Pancreas (tissue), 10 donors: ENCODE measurements around the gene DDAH1. TPM values are rescaled to one million over a fixed set of nuclear protein-coding genes. Genes with fewer than 3 reads are reported as not detected.
"Not testable (repeated sequence)": the region's sequence is repeated elsewhere in the genome, so short reads cannot be mapped to it uniquely, and the experiment has no call there.

Source experiments
- ATAC-seq, 4 donors: fragments of 200-7000 bp; cut with Tn5 transposase; one replicate each; pipeline versions ENCODE4 v1.8.0 to v1.9.1; 2020; ENCODE audit warnings: mild to moderate bottlenecking in 4 of 4, moderate library complexity in 4 of 4
- DNase-seq, 6 donors: peaks; one replicate each; pipeline ENCODE4 v3.0.0-alpha.2; 2020
- FAIRE-seq: peaks from 2 replicates; lab custom pipeline; 2012; peaks lifted over from hg19 to GRCh38; lab: Jason Lieb, UNC
- H3K27ac ChIP-seq, 4 donors: fragments of 200-600 bp; sonication (generic); 1 replicate in 3 of 4; 2 replicates in 1 of 4; pipeline versions ENCODE4 v1.5.0 to v1.8.0; 2020
- H3K27me3 ChIP-seq, 4 donors: fragments of 200-600 bp; one replicate each; pipeline ENCODE4 v1.8.0; 2021
- H3K36me3 ChIP-seq, 3 donors: fragments of 200-600 bp; sonication (generic) in 1 of 3; one replicate each; pipeline versions ENCODE4 v1.5.0 to v1.8.0; 2020 to 2021
- H3K4me1 ChIP-seq, 3 donors: fragments of 200-600 bp; one replicate each; pipeline ENCODE4 v1.8.0; 2021
- H3K4me3 ChIP-seq, 4 donors: fragments of 200-600 bp; sonication (generic) in 2 of 4; one replicate each; pipeline versions ENCODE4 v1.5.0 to v1.8.0; 2020 to 2021
- H3K9me3 ChIP-seq, 4 donors: fragments of 200-600 bp; one replicate each; pipeline ENCODE4 v1.8.0; 2021
- CTCF ChIP-seq, 4 donors: fragments of 200-600 bp; sonication (generic) in 3 of 4; IDR thresholded peaks; one replicate each; pipeline versions ENCODE4 v1.5.0 to v1.8.0; 2021; ENCODE audit warnings: antibody characterized with exemption in 4 of 4
- WGBS, 2 donors: extraction: QIAGEN DNeasy Blood & Tissue Kit; methylation state at CpG; one replicate each; pipeline ENCODE4 v1.1.7; 2013; 5-methylcytosine and 5-hydroxymethylcytosine counted together
- intact Hi-C, 3 donors: fragments of 100-400 bp; cut with DNase I; formaldehyde crosslinking; loops; one replicate each; pipeline versions ENCODE4 v1.11.1 to v1.14.2; 2022
- polyA plus RNA-seq, 2 donors: library from polyadenylated mRNA; stranded (reverse); fragments of 200-250 nt; gene quantifications; one replicate each; pipeline ENCODE4 v1.2.3, GENCODE V29; 2013
- total RNA-seq, 6 donors: library from RNA; stranded (reverse); fragmentation: NEBNext Ultra II Directional in 4 of 6; extraction: Animal tissue kit (Norgen Biotek cat#: 25700) in 4 of 6; gene quantifications; one replicate each; pipeline versions ENCODE4 v1.2.1 to v1.2.4, GENCODE V29; 2021 to 2023
- donor health status: healthy with polysubstance abuse.
- donor health status: DM: no; HTN: no; CAD: no; lungs with moderate emphysema.
- donor health status: DM: no; HTN: no; CAD: no.
- donor health status: control.
- donor health status: control.
- donor health status: Bipolar disorder and iron deficiency.
- donor health status: DM: yes; HTN: yes; CAD: no.
- donor health status: DM: no; HTN: no; CAD: no.
- donor health status: DM: no; HTN: no; CAD: no.
- donor health status: DM: yes; HTN: yes; CAD: no.

The DDAH1 gene
- total and polyA plus RNA-seq, 8 donors, result 8.1 to 34.2 (median 22.2) TPM

- H3K27ac ChIP-seq, result no peak overlapping the region
- ATAC-seq (no peak), FAIRE-seq (no peak), DNase-seq (no peak)
- no peaks in the 10 kb centered on the region for H3K27me3 ChIP-seq
- TF ChIP-seq CTCF (IDR thresholded peaks at IDR 0.05), result no peak
- H3K9me3 ChIP-seq, result no peaks in the 10 kb centered on the region
- no peak overlapping the region for H3K4me3 ChIP-seq
- intact Hi-C loops, result no loop called here
- 87 to 89% methylated on average over 3 of the region's 3 CpGs for WGBS, 2 donors
- peaks cover 0 to under 1% (median 0%) of the 10 kb centered on the region in 3 donors for H3K4me1 ChIP-seq
- peaks cover 0 to 11% (median 0%) of the 10 kb centered on the region in 3 donors for H3K36me3 ChIP-seq
These were observed 115.7 kb downstream of the DDAH1 start for GRCh38 chr1:85349224-85349623.

GRCh38 chr1:85347908-85348307 is 117.1 kb downstream of the DDAH1 start:
- H3K9me3 ChIP-seq, result no peaks in the 10 kb centered on the region
- ATAC-seq (no peak), DNase-seq (no peak), FAIRE-seq (no peak)
- TF ChIP-seq CTCF (IDR thresholded peaks at IDR 0.05), result no peak
- WGBS, 2 donors, result 78 to 86% methylated on average over 2 of the region's 2 CpGs
- H3K27ac ChIP-seq, result no peak overlapping the region
- H3K27me3 ChIP-seq, result no peaks in the 10 kb centered on the region
- intact Hi-C loops, result no loop called here
- H3K4me1 ChIP-seq, result peaks cover 8 to 13% (median 12%) of the 10 kb centered on the region in 3 donors
- H3K4me3 ChIP-seq, result no peak overlapping the region
- peaks cover 0 to 11% (median 0%) of the 10 kb centered on the region in 3 donors for H3K36me3 ChIP-seq

- 97 to 100% methylated on average over 4 of the region's 4 CpGs for WGBS, 2 donors
- FAIRE-seq, intact Hi-C loops: not testable (repeated sequence)
These were observed 117.7 kb downstream of the DDAH1 start for GRCh38 chr1:85347275-85347674.

GRCh38 chr1:85344256-85344694 is 120.7 kb downstream of the DDAH1 start:
- ATAC-seq (peak; percentile 86 to 96 (median 94)), FAIRE-seq (no peak), DNase-seq (peak; percentile 27 to 65 (median 45))
- TF ChIP-seq CTCF (IDR thresholded peaks at IDR 0.05), result peak in 2 of 4 donors; percentile 31 to 42
- intact Hi-C loops, result no loop called here
- 13 to 20% methylated on average over 3 of the region's 3 CpGs for WGBS, 2 donors
- Histone ChIP-seq H3K9me3 (no peaks in the 10 kb centered on the region), H3K4me1 (peaks cover 8 to 17% (median 13%) of the 10 kb centered on the region in 3 donors), H3K27ac (peak overlapping the region in 1 of 4 donors; percentile 56), H3K36me3 (peaks cover 0 to under 1% (median 0%) of the 10 kb centered on the region in 3 donors), H3K4me3 (no peak overlapping the region), H3K27me3 (no peaks in the 10 kb centered on the region)

More at GRCh38 chr1:85347275-85347674, 117.7 kb downstream of the DDAH1 start:
- H3K4me3 ChIP-seq, ATAC-seq, H3K27ac ChIP-seq, H3K27me3 ChIP-seq, H3K9me3 ChIP-seq, DNase-seq: not testable (repeated sequence)
- Histone ChIP-seq H3K36me3 (peaks cover 0 to 11% (median 0%) of the 10 kb centered on the region in 3 donors), H3K4me1 (peaks cover 8 to 17% (median 13%) of the 10 kb centered on the region in 3 donors)

GRCh38 chr1:85343612-85344255 is 121.2 kb downstream of the DDAH1 start:
- no peaks in the 10 kb centered on the region for H3K36me3 ChIP-seq
- FAIRE-seq (no peak), DNase-seq (no peak), ATAC-seq (peak; percentile 47 to 74 (median 72))
- no peak for TF ChIP-seq CTCF (IDR thresholded peaks at IDR 0.05)
- H3K9me3 ChIP-seq, result no peaks in the 10 kb centered on the region
- no peak overlapping the region for H3K4me3 ChIP-seq
- no peaks in the 10 kb centered on the region for H3K27me3 ChIP-seq
- peak overlapping the region in 3 of 4 donors; percentile 23 to 56 (median 43) for H3K27ac ChIP-seq
- peaks cover 8 to 17% (median 13%) of the 10 kb centered on the region in 3 donors for H3K4me1 ChIP-seq
- intact Hi-C loops, result no loop called here
- WGBS, 2 donors, result 16 to 18% methylated on average over 1 of the region's 1 CpG
